Forelimb muscle (tissue), 1 donor: ENCODE results near the gene AKAP8. TPM values are rescaled to one million over a fixed set of nuclear protein-coding genes. Genes with fewer than 3 reads are reported as not detected.
A peak's percentile ranks its signal among the peaks of the same experiment; 100 is the strongest.
"Not testable (repeated sequence)": the region's sequence is repeated elsewhere in the genome, so short reads cannot be mapped to it uniquely, and the experiment has no call there.

Experiments
- DNase-seq: peaks from one replicate; pipeline ENCODE4 v3.0.0-alpha.2; 2013; ENCODE audit warnings: low read depth
- polyA plus RNA-seq: library from polyadenylated mRNA; unstranded; fragments of 120-200 nt; gene quantifications from one replicate; pipeline ENCODE4 v1.2.1, GENCODE V29; 2013; ENCODE audit not compliant: insufficient read length

AKAP8 gene
- polyA plus RNA-seq = 20.9 TPM

DNA sequence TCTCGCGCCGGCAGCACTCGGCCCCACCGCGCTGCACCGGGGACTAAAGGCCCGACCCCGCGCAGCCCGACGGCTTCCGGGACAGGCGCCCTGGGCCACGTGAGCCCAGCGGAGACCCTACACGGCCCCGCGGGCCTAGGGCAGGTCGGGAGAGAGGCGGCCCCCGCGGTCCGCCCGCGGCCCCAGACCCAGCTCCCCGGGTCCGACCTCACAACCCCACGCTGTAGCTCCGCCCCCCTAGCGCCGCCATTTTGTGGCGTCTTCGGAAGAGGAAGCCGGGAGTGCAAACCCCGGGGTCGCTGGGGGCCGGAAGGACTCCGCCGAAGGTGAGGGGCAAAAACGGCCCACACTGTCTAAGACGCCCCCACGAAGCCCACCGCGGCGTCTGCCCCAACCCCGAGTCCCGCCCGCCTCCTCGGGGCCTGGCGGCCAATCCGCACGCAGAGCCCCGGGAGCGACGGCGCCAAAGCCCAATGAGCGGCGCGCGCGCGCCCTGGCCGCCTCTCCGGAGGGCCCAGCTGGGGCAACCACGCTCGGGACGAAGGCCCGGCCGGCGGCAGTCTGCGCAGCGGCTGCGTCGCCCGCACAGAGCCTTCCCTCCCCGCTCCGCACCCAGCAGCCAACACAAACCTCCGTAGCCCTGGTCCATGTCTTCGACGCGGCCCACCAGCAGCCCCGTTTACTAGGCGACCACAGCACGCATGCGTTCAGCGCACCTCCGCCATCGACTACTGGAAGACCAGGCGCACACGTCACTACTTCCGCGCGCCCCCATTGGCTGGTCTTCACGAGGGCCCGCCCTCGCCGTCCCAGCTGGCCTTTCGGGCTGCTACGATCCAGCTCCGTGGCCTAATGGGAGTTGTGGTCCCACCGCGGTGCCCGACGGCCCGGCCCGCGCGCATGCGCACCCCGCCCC is at the start of gene AKAP8:
AKAP8 (minus strand) TSS at position 705 of the 916 bp plus-strand sequence; CDS start at position 649, 56 bp downstream.
- peak; percentile 91 for DNase-seq

DNA sequence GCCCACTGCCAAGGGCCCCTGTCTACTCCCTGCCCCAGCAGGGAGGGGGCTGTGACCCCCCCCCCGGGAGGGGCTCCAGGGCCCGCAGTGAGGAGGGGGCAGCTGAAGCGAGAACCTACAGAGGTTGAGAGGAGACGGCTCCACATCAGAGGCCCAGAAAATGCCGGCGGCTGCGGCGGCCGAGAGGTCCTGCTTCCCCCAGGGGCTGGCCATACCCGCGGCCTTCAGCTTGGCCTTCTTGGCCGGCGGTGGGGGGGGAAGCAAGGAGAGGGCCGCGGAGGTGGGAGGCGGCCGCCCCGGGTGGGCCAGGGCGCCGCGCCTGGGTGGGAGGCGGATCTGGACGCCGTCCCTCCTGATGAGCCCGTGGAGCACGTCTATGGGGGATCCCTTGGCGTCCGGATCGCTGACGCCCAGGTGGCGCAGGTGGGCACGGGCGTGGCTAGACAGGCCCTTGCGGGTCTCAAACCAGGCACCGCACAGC is 48.4 kb upstream of the AKAP8 start:
- DNase-seq = no peak

DNA sequence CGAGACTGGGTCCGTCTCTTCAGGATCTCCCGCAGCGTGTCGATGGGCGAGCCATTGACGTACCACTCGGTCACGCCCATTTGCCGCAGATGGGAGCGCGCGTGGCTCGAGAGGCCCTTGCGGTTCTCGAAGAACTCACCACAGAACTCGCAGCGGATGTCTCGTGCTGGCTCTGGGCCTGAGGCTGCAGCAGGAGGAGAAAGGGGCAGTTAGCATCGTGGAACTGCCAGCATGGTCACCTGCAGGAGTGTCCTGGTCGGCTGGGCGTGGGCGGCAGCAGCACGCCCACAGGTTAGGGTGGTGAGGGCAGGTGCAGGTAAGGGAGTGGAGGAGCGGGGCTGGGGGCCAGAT is 47.7 kb upstream of the AKAP8 start:
- no peak for DNase-seq

DNA sequence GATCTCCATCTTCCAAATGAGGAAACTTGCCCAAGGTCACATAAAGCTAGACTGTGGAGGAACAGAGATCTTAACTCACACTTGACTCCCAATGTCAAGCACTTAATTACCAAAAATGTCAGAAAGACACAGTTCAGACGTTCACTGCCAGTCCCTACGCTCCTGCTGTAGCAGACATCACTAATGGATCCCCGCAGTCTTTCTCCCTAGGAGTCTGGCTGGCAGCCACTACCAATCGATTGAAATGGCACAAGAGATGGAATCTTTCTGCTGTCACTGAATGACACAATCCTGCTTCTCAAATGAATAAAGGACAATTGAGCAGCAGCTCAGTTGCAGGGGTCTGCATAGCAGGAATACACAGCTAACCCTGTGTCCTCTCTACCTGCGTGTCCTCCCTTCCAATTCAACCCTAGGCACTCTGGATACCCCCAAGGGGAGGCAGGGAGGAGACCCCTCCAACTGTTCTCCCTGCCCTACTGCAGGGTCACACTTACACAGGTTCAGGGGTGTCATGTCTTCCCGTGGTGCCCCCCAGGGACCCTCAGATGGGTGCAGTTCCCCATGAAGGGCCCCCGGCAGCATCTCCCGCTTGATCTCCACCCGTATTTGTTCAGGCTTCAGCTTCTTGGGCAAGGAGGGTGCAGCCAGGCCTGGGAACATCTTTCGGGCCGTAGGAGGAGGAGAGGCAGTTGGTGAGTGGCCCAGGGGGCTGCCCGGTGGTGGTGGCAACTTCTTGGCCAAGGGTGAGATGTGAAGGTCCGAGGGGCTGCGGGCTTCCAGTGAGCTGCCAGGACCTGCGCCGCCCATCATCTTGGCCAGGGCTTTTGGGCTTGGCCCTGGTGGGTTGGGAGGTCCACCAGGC is 47.1 kb upstream of the AKAP8 start:
- DNase-seq = no peak

DNA sequence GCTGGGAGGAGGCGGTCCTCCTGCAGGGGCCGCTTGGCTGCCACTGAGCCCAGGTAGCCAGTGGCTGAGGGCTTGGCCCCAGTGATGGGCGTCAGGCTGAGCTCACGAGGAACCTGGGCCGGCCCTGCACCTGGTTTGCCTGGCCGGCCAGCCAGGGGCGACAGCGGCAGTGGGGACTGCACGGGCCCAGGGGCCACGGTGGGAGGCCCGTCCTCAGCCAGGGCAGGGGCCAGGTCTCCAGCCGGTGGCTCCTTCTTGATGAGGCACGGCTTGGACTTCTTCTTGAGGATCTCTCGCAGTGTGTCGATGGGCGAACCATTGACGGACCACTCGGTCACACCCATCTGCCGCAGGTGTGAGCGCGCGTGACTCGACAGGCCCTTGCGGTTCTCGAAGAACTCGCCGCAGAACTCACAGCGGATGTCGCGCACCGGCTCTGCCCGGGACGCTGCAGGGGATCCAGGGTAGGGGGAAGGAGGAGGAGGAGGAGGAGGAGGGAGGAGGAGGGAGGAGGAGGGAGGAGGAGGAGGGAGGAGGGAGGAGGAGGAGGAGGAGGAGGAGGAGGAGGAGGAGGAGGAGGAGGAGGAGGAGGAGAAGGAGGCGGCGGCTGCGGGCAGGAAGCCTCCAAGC is 45.8 kb upstream of the AKAP8 start:
- no peak for DNase-seq

- no peak for DNase-seq
Measured at GRCh38 chr19:15424692-15425272, 45.2 kb upstream of the AKAP8 start.

GRCh38 chr19:15424121-15424520 is 44.5 kb upstream of the AKAP8 start:
- no peak for DNase-seq

DNA sequence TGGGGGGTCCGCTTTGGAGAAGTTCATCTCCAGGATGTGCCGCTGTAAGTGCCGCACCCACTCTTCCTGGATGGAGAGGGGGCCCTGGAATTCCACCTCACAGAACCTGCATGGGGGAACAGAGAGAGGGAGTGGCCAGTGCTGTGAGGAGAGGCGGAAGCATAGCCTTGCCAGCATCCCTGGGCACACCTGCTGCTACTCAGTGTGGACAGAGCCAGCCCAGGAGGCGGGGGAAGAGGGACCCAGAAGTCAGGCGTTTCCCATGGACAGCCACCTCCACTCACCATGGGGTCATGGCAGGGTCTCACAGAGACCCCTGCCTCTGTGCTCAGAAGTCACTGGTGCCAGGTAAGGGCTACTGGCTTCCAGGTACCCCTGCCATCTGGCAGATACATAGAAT is 43.5 kb upstream of the AKAP8 start:
- DNase-seq = no peak

DNA sequence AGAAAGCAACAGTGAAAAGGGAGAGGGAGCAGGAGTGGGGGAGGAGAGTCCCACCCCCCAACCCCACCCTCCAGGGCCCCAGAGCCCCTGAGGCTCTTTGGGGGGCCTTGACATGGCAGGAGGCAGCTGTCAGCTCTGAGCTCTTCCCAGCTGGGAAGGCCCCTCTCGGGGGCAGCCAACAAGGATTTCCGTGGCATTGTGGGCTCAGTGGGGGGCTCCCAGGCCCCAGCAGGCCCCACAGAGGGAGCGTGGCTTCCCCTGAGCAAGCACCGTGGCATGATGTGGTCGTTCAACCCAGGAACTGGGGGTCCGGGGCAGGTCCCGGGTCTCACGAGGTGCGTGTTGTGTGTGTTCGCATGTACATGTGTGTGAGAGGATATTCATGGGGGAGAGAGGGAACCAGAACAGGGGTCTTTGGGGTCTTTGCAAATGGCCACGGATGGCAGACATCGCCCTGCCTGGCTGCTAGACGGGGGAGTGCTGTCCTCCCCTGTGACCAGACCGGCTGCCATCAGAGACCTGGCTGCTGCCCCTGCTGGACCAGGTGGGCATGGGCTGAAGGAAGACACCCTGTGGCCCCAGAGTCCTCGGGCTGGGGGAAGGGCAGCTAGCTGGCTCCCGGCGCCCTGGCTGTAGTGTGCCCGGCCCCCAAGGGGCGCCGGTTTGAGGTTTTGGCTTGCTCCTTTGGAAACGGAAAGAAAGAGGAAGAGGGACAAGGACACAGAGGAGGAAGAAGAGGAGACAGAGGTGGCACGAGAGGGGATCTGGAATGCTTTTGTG is 42.9 kb upstream of the AKAP8 start:
- DNase-seq = no peak

GRCh38 chr19:15421721-15422260 is 42.2 kb upstream of the AKAP8 start:
- no peak for DNase-seq

- DNase-seq = no peak
Measured at GRCh38 chr19:15421136-15421695, 41.6 kb upstream of the AKAP8 start.

GRCh38 chr19:15419413-15420025 is 39.9 kb upstream of the AKAP8 start:
- no peak for DNase-seq

- DNase-seq = peak; percentile 99
Measured at GRCh38 chr19:15418579-15419412, 39.2 kb upstream of the AKAP8 start, which contains the start of gene AKAP8L. AKAP8L (minus strand) TSS chr19:15418988; CDS start chr19:15418923, 65 bp downstream.

DNA sequence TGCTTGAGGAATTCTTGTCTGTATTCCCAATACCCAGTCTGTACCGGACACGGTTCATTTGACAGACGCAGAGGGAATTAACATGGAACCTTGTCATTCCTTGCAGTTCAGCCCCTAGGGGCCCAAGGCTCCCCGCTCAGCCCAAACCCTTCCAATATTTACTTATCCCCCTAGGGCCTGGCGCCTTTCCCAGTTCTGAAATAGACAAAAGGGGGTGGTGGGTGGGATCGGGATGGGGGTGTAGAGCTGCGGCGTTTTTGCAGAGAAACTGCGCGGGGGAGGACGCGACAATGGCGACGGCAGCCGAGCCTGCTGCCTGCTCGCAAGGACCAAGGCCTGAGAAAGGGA is 38.6 kb upstream of the AKAP8 start:
- DNase-seq = no peak

GRCh38 chr19:15417699-15418098 is 38.1 kb upstream of the AKAP8 start:
- no peak for DNase-seq

DNA sequence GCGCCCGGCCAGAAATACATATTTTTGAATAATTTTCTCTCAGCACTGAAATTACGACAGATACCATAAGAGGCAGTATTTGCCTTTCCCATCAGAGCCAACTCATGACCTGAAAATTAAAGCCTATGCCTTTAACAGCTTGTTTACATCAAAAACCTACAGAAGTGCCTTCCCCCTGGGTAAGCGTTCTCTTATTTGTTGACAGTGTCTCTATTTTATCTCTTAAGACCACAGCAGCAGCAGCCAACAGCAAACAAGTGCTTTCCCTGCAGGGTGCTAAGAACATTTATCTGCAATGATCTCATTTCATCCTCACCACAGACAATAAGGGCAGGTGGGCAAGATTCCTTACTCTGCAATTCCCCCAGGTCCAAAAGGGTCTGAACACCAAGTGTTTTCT is 33.2 kb upstream of the AKAP8 start:
- DNase-seq = no peak

DNA sequence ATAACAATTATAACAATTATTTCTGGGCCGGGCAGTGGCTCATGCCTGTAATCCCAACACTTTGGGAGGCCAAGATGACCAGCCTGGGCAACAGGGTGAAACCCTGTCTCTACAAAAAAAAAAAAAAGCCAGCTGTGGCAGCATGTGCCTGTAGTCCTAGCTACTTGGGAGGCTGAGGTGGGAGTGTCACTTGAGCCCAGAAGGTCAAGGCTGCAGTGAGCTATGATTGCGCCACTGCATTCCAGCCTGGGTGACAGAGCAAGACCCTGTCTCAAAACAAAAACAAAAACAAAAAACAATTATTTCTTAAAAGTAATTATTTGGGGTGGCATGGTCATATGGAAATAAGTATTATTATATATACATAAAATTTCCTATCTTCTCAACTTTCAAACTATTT is 31.8 kb upstream of the AKAP8 start:
- not testable (repeated sequence) for DNase-seq

DNA sequence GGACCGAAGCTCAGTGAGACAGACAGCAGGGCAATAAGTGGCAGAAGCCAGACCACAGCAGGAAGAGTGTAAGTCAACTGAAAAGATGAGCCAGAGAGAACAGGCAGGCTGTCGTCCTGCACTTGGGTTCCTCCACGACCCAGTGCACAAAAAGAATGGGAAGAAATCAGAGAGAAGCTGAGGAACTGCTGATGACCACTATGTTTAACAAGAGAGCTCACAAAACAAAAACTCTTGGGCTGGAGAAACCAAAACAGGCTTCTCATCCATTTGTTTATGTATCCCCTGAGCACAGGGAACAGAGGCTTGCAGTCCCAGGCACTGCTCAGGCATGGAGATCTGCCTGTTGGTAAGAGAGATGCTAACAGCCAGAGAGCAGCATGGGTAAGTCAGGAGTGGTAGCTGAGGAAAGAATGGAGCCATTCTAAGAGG is 25.2 kb upstream of the AKAP8 start:
- DNase-seq = no peak
